NCI-H2196 treated with DMSO at 0.1 percent for 48 hours (cell line): Measurements from ENCODE around the gene CFAP70.

Source experiments
- DNase-seq: peaks from one replicate; lab custom pipeline; 2025; ENCODE audit not compliant: unreplicated experiment; lab: John Stamatoyannopoulos, UW

Gene CFAP70

GRCh38 chr10:73218431-73219191, 140.1 kb downstream of the CFAP70 start:
- DNase-seq = no peak

- no peak for DNase-seq
These were observed 141.0 kb downstream of the CFAP70 start for GRCh38 chr10:73217628-73218027.

- DNase-seq = no peak
These were observed 142.9 kb downstream of the CFAP70 start for GRCh38 chr10:73215749-73216148.

- DNase-seq = no peak
These were observed 147.4 kb downstream of the CFAP70 start for GRCh38 chr10:73211106-73211811.

- no peak for DNase-seq
These were observed 148.1 kb downstream of the CFAP70 start for GRCh38 chr10:73210395-73211105.

GRCh38 chr10:73209705-73210104, 149.0 kb downstream of the CFAP70 start:
- no peak for DNase-seq

GRCh38 chr10:73207883-73208282, 150.8 kb downstream of the CFAP70 start:
- no peak for DNase-seq

GRCh38 chr10:73206385-73206784, 152.3 kb downstream of the CFAP70 start:
- DNase-seq = no peak

- DNase-seq = no peak
These were observed 152.8 kb downstream of the CFAP70 start for GRCh38 chr10:73205890-73206289.

- DNase-seq = no peak
These were observed 153.6 kb downstream of the CFAP70 start for GRCh38 chr10:73205081-73205480.
